ENCODE measurements around the gene PRKN.

GRCh38 chr6:161917645-161918044 is 809.9 kb downstream of the PRKN start:
- TF ChIP-seq CTCF (IDR thresholded peaks at IDR 0.05; ENCODE audit: low read depth, low read length) (no peak), EZH2phosphoT487 (IDR thresholded peaks at IDR 0.05; ENCODE audit: low read depth) (no peak)

Measured in OCI-LY3 (cell line).